GM12878 (cell line): ENCODE measurements around the gene PALMD.

Source experiments
- CBX5 ChIP-seq: sonication (generic); IDR thresholded peaks from 2 replicates; pipeline ENCODE4 v1.6.1; 2016; ENCODE audit warnings: low read depth, moderate library complexity, mild to moderate bottlenecking, inconsistent platforms
- GATAD2B ChIP-seq: fragments of 450-650 bp; conservative IDR thresholded peaks from 2 replicates; pipeline ENCODE4 v1.6.1; 2017; ENCODE audit warnings: low read depth, mild to moderate bottlenecking, moderate library complexity
- HCFC1 ChIP-seq: fragments of 150-350 bp; IDR thresholded peaks from 2 replicates; pipeline ENCODE4 v1.6.1; 2014; ENCODE audit warnings: low read length
- IKZF1 ChIP-seq: fragments of 450-650 bp; conservative IDR thresholded peaks from 2 replicates; pipeline ENCODE4 v1.6.1; 2017; ENCODE audit warnings: antibody characterized with exemption, mild to moderate bottlenecking
- MXI1 ChIP-seq: fragments of 150-350 bp; IDR thresholded peaks from 2 replicates; pipeline ENCODE4 v1.6.1; 2011; ENCODE audit warnings: low read depth, mild to moderate bottlenecking, inconsistent platforms, low read length, improper control_type of control experiment
- MYC ChIP-seq: IDR thresholded peaks from 2 replicates; pipeline ENCODE4 v1.6.1; 2011; ENCODE audit warnings: mild to moderate bottlenecking, low read length, moderate library complexity, inconsistent platforms; ENCODE audit not compliant: insufficient read depth, insufficient replicate concordance, insufficient read length, severe bottlenecking
- POLR2AphosphoS5 ChIP-seq: IDR thresholded peaks from 2 replicates; pipeline ENCODE4 v1.6.1; 2011; ENCODE audit warnings: mild to moderate bottlenecking, low read length, inconsistent platforms
- RELA ChIP-seq: fragments of 450-650 bp; IDR thresholded peaks from 2 replicates; pipeline ENCODE4 v1.8.0; 2014; ENCODE audit warnings: borderline replicate concordance; ENCODE audit not compliant: partially characterized antibody
- SIX5 ChIP-seq: IDR thresholded peaks from 2 replicates; pipeline ENCODE4 v1.6.1; 2011; ENCODE audit warnings: mild to moderate bottlenecking, low read depth, low read length, moderate library complexity; ENCODE audit not compliant: severe bottlenecking
- ZNF217 ChIP-seq: fragments of 450-650 bp; IDR thresholded peaks from 2 replicates; pipeline ENCODE4 v1.6.1; 2017; ENCODE audit warnings: antibody characterized with exemption, mild to moderate bottlenecking
- TF ChIP-seq, protein P1 (sequence below): IDR thresholded peaks from 2 replicates; pipeline ENCODE4 v1.6.1; 2012; ENCODE audit warnings: mild to moderate bottlenecking, low read depth, low read length
- TF ChIP-seq, protein P2 (sequence below): IDR thresholded peaks from 2 replicates; pipeline ENCODE4 v1.6.1; 2012; ENCODE audit warnings: low read length, inconsistent platforms
- TF ChIP-seq, protein P3 (sequence below), 3 experiments: IDR thresholded peaks in 2 of 3; conservative IDR thresholded peaks in 1 of 3; 2 replicates each; pipeline ENCODE4 v1.5.1; 2011; ENCODE audit warnings: low read depth in 3 of 3, low read length in 3 of 3, mild to moderate bottlenecking in 3 of 3, control low read depth in 2 of 3, moderate library complexity in 2 of 3, inconsistent platforms in 1 of 3, mixed read lengths in 1 of 3; ENCODE audit not compliant: control insufficient read depth in 2 of 3, insufficient read depth in 1 of 3; ENCODE audit errors: extremely low read depth in 1 of 3

DNA sequence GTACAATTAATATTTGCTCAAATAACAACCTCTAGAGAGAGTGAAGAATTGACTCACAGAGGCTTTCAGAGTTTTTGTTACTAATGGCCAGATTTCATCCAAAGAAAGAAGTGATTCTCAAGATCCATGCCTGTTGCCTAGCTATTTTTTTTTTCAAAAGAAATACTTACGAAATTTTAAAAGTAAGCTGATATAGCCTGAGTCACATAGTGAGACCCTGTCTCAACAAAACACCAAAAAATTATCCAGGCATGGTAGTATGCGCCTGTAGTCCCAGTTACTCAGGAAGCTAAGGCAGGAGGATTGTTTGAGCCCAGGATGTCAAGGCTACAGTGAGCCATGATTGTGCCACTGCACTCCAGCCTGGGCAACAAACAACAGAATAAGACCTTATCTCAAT is 14.6 kb downstream of the PALMD start:
- TF ChIP-seq, protein P1, sequence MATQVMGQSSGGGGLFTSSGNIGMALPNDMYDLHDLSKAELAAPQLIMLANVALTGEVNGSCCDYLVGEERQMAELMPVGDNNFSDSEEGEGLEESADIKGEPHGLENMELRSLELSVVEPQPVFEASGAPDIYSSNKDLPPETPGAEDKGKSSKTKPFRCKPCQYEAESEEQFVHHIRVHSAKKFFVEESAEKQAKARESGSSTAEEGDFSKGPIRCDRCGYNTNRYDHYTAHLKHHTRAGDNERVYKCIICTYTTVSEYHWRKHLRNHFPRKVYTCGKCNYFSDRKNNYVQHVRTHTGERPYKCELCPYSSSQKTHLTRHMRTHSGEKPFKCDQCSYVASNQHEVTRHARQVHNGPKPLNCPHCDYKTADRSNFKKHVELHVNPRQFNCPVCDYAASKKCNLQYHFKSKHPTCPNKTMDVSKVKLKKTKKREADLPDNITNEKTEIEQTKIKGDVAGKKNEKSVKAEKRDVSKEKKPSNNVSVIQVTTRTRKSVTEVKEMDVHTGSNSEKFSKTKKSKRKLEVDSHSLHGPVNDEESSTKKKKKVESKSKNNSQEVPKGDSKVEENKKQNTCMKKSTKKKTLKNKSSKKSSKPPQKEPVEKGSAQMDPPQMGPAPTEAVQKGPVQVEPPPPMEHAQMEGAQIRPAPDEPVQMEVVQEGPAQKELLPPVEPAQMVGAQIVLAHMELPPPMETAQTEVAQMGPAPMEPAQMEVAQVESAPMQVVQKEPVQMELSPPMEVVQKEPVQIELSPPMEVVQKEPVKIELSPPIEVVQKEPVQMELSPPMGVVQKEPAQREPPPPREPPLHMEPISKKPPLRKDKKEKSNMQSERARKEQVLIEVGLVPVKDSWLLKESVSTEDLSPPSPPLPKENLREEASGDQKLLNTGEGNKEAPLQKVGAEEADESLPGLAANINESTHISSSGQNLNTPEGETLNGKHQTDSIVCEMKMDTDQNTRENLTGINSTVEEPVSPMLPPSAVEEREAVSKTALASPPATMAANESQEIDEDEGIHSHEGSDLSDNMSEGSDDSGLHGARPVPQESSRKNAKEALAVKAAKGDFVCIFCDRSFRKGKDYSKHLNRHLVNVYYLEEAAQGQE, result no peak
- TF ChIP-seq HCFC1 (no peak), POLR2AphosphoS5 (no peak), MYC (no peak), RELA (no peak), MXI1 (no peak), IKZF1 (no peak), GATAD2B (no peak), ZNF217 (no peak), SIX5 (no peak), CBX5 (no peak)
- TF ChIP-seq, protein P2, sequence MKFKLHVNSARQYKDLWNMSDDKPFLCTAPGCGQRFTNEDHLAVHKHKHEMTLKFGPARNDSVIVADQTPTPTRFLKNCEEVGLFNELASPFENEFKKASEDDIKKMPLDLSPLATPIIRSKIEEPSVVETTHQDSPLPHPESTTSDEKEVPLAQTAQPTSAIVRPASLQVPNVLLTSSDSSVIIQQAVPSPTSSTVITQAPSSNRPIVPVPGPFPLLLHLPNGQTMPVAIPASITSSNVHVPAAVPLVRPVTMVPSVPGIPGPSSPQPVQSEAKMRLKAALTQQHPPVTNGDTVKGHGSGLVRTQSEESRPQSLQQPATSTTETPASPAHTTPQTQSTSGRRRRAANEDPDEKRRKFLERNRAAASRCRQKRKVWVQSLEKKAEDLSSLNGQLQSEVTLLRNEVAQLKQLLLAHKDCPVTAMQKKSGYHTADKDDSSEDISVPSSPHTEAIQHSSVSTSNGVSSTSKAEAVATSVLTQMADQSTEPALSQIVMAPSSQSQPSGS, result no peak
- TF ChIP-seq, protein P3, sequence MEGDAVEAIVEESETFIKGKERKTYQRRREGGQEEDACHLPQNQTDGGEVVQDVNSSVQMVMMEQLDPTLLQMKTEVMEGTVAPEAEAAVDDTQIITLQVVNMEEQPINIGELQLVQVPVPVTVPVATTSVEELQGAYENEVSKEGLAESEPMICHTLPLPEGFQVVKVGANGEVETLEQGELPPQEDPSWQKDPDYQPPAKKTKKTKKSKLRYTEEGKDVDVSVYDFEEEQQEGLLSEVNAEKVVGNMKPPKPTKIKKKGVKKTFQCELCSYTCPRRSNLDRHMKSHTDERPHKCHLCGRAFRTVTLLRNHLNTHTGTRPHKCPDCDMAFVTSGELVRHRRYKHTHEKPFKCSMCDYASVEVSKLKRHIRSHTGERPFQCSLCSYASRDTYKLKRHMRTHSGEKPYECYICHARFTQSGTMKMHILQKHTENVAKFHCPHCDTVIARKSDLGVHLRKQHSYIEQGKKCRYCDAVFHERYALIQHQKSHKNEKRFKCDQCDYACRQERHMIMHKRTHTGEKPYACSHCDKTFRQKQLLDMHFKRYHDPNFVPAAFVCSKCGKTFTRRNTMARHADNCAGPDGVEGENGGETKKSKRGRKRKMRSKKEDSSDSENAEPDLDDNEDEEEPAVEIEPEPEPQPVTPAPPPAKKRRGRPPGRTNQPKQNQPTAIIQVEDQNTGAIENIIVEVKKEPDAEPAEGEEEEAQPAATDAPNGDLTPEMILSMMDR (IDR thresholded peaks at IDR 0.05 in 2 of 3, conservative IDR thresholded peaks at IDR 0.05 in 1 of 3; ENCODE audit: control insufficient read depth in 2 of 3, extremely low read depth in 1 of 3, insufficient read depth in 1 of 3, low read depth in 3 of 3, low read length in 3 of 3), result no peak
